Lung (tissue), 12 donors: ENCODE results near the gene GLRA2. TPM values are rescaled to one million over a fixed set of nuclear protein-coding genes. Genes with fewer than 3 reads are reported as not detected.
A peak's percentile ranks its signal among the peaks of the same experiment; 100 is the strongest.

Source experiments
- ATAC-seq: fragments of 200-7000 bp; cut with Tn5 transposase; one replicate; pipeline ENCODE4 v1.9.1; 2020; ENCODE audit warnings: moderate number of reproducible peaks; ENCODE audit not compliant: insufficient read depth, low FRiP score
- DNase-seq, 3 donors: peaks; one replicate each; pipeline ENCODE4 v3.0.0-alpha.2; 2013 to 2017
- H3K27ac ChIP-seq, 2 donors: one replicate each; pipeline ENCODE4 v1.5.1; 2013; ENCODE audit warnings: mild to moderate bottlenecking in 2 of 2, moderate library complexity in 2 of 2, control low read depth in 1 of 2, inconsistent platforms in 1 of 2, low read depth in 1 of 2, low read length in 1 of 2
- H3K27me3 ChIP-seq, 3 donors: one replicate each; pipeline ENCODE4 v1.5.1; 2013; ENCODE audit warnings: low read length in 2 of 3; ENCODE audit not compliant: control insufficient read depth in 3 of 3, insufficient read depth in 3 of 3
- H3K36me3 ChIP-seq, 4 donors: one replicate each; pipeline ENCODE4 v1.5.1; 2013; ENCODE audit warnings: low read length in 4 of 4, mild to moderate bottlenecking in 1 of 4, moderate library complexity in 1 of 4; ENCODE audit not compliant: control insufficient read depth in 4 of 4, insufficient read depth in 4 of 4
- H3K4me1 ChIP-seq, 5 donors: one replicate each; pipeline ENCODE4 v1.5.1; 2013; ENCODE audit warnings: low read length in 5 of 5, mild to moderate bottlenecking in 2 of 5, moderate library complexity in 1 of 5; ENCODE audit not compliant: control insufficient read depth in 5 of 5, insufficient read depth in 5 of 5
- H3K4me3 ChIP-seq: one replicate; pipeline ENCODE4 v1.5.1; 2013; ENCODE audit warnings: mild to moderate bottlenecking, control low read depth, moderate library complexity
- H3K9ac ChIP-seq, 2 donors: one replicate each; pipeline ENCODE4 v1.5.1; 2013; ENCODE audit warnings: low read length in 2 of 2, control low read depth in 1 of 2; ENCODE audit not compliant: insufficient read depth in 1 of 2
- H3K9me3 ChIP-seq, 4 donors: one replicate each; pipeline ENCODE4 v1.5.1; 2013; ENCODE audit warnings: low read length in 3 of 4, mild to moderate bottlenecking in 1 of 4, moderate library complexity in 1 of 4; ENCODE audit not compliant: control insufficient read depth in 4 of 4, insufficient read depth in 3 of 4
- CTCF ChIP-seq: IDR thresholded peaks from 2 replicates; pipeline ENCODE4 v1.5.1; 2012; ENCODE audit warnings: mild to moderate bottlenecking; ENCODE audit errors: control extremely low read depth, extremely low read depth
- WGBS, 2 donors: extraction: QIAGEN DNeasy Blood & Tissue Kit; methylation state at CpG; one replicate each; pipeline ENCODE4 v1.1.7; 2013; 5-methylcytosine and 5-hydroxymethylcytosine counted together
- polyA plus RNA-seq, 2 donors: library from polyadenylated mRNA; stranded (reverse); fragments of 200-250 nt; gene quantifications; one replicate each; pipeline ENCODE4 v1.2.1, GENCODE V29; 2013
- total RNA-seq, 2 donors: library from RNA; depleted of rRNA in 1 of 2; stranded (reverse); fragments of >200 nt in 1 of 2; gene quantifications; one replicate each; pipeline ENCODE4 v1.2.1, GENCODE V29; 2014 to 2021
- donor health status: control.
- donor health status: control.
- donor health status: Bipolar disorder and iron deficiency.
- donor health status: healthy.
- donor health status: DM: yes; HTN: yes; CAD: no.

Gene GLRA2
- total and polyA plus RNA-seq, 4 donors = 0.60 TPM; not detected in 3

GRCh38 chrX:14504960-14505538, 24.3 kb upstream of the GLRA2 start:
- TF ChIP-seq CTCF = no peak
- peaks cover 0 to 5% (median 0%) of the 10 kb centered on the region in 5 donors for H3K4me1 ChIP-seq
- WGBS, 2 donors = 85 to 86% methylated on average over 1 of the region's 1 CpG
- H3K9me3 ChIP-seq = no peaks in the 10 kb centered on the region
- DNase-seq = no peak
- no peak for ATAC-seq
- H3K9ac ChIP-seq = no peak overlapping the region
- H3K4me3 ChIP-seq = no peak overlapping the region
- peaks cover 0 to 14% (median 8%) of the 10 kb centered on the region in 3 donors for H3K27me3 ChIP-seq
- no peak overlapping the region for H3K27ac ChIP-seq
- no peaks in the 10 kb centered on the region for H3K36me3 ChIP-seq

GRCh38 chrX:14505648-14506047, 23.7 kb upstream of the GLRA2 start:
- H3K27ac ChIP-seq = no peak overlapping the region
- peak in 2 of 3 donors; percentile 17 to 39 for DNase-seq
- H3K9ac ChIP-seq = no peak overlapping the region
- peaks cover 0 to 5% (median 0%) of the 10 kb centered on the region in 5 donors for H3K4me1 ChIP-seq
- no peaks in the 10 kb centered on the region for H3K9me3 ChIP-seq
- WGBS, 2 donors = 82 to 86% methylated on average over 1 of the region's 1 CpG
- H3K36me3 ChIP-seq = no peaks in the 10 kb centered on the region
- no peak overlapping the region for H3K4me3 ChIP-seq
- peaks cover 0 to 17% (median 6%) of the 10 kb centered on the region in 3 donors for H3K27me3 ChIP-seq
- ATAC-seq = no peak
- TF ChIP-seq CTCF = no peak

- H3K27ac ChIP-seq = no peak overlapping the region
- H3K4me3 ChIP-seq = no peak overlapping the region
- H3K36me3 ChIP-seq = no peaks in the 10 kb centered on the region
- peaks cover 0 to 5% (median 0%) of the 10 kb centered on the region in 5 donors for H3K4me1 ChIP-seq
- peaks cover 0 to 14% (median 4%) of the 10 kb centered on the region in 3 donors for H3K27me3 ChIP-seq
- no peak overlapping the region for H3K9ac ChIP-seq
- no peak for TF ChIP-seq CTCF
- H3K9me3 ChIP-seq = no peaks in the 10 kb centered on the region
- ATAC-seq = no peak
- DNase-seq = no peak
Measured at GRCh38 chrX:14506866-14507265, 22.5 kb upstream of the GLRA2 start.
